Prostate gland (tissue), 2 donors: ENCODE measurements around the gene TRIM28. TPM values are rescaled to one million over a fixed set of nuclear protein-coding genes. Genes with fewer than 3 reads are reported as not detected.

Experiments
- DNase-seq: peaks from one replicate; pipeline ENCODE4 v3.0.0-alpha.2; 2019; ENCODE audit warnings: low spot score
- H3K27ac ChIP-seq, 2 donors: fragments of 200-600 bp; sonication (generic); 2 replicates each; pipeline ENCODE4 v1.5.1; 2017 to 2019
- H3K27me3 ChIP-seq: fragments of 200-600 bp; sonication (generic); replicated peaks from 2 replicates; pipeline ENCODE4 v1.5.1; 2019; ENCODE audit not compliant: insufficient read depth
- H3K36me3 ChIP-seq, 2 donors: fragments of 200-600 bp; sonication (generic); 1 replicate in 1 of 2; 2 replicates in 1 of 2; pipeline versions ENCODE4 v1.5.1 to v1.8.1; 2017 to 2019
- H3K4me1 ChIP-seq: fragments of 200-600 bp; sonication (generic); replicated peaks from 2 replicates; pipeline ENCODE4 v1.5.1; 2019
- H3K4me3 ChIP-seq, 2 donors: fragments of 200-600 bp; sonication (generic); 2 replicates each; pipeline ENCODE4 v1.5.1; 2017 to 2019
- H3K9me3 ChIP-seq: fragments of 200-600 bp; sonication (generic); 2 replicates; pipeline ENCODE4 v1.5.1; 2017
- POLR2A ChIP-seq: fragments of 450-650 bp; IDR thresholded peaks from one replicate; pipeline ENCODE4 v1.6.1; 2016; ENCODE audit warnings: antibody characterized with exemption, mild to moderate bottlenecking
- POLR2AphosphoS5 ChIP-seq: sonication (generic); formaldehyde crosslinking; IDR thresholded peaks from one replicate; pipeline ENCODE4 v1.6.1; 2017; ENCODE audit warnings: antibody characterized with exemption
- WGBS: methylation state at CpG from one replicate; pipeline ENCODE4 v1.1.5; 2018; 5-methylcytosine and 5-hydroxymethylcytosine counted together
- intact Hi-C: fragments of 100-400 bp; cut with DNase I; formaldehyde crosslinking; loops from one replicate; pipeline ENCODE4 v1.14.2; 2022
- total RNA-seq, 2 donors: library from RNA; depleted of rRNA; stranded (reverse); fragments of >200 nt; gene quantifications; one replicate each; pipeline ENCODE4 v1.1.0, GENCODE V29; 2016
- TF ChIP-seq, protein P1 (sequence below), 4 experiments: fragments of 200-600 bp in 2 of 4; fragments of 450-650 bp in 2 of 4; sonication (generic) in 2 of 4; IDR thresholded peaks; 1 replicate in 3 of 4; 2 replicates in 1 of 4; pipeline ENCODE4 v1.5.1; 2016 to 2019; ENCODE audit warnings: antibody characterized with exemption in 4 of 4, mild to moderate bottlenecking in 2 of 4, moderate library complexity in 2 of 4

Gene TRIM28
- total RNA-seq, 2 donors from 2014 or later = 237 to 374 TPM

DNA sequence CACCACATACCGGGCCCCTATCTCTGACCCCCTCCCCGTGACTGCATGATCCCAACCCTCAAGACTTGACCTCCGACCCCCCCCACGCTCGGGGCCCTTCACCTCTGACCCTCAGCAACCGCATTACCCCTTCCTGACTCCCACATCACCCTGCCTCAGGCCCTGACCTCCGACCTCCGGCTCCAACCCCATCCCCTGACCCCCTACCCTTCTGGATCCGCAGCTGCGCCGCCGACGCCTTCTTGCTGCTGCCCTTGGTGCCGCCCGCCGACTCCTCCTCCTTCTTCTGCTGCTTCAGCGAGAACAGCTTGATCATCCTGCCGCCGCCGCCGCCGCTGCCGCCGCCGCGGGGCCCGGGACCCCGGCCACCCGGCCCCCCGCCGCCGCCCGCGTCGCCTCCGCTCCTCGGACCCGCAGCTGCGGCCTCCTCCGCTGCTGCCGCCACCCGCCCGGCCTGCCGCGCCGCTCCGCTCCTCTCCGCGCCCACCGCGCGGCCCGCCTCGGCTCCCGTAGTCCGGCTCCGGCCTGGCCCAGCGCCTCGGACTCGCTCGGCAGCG is 14.3 kb downstream of the TRIM28 start, which contains the start of gene UBE2M:
UBE2M (minus strand) TSS at position 546 of the 557 bp plus-strand sequence; CDS start at position 316, 230 bp downstream.
- WGBS = 2% methylated on average over 58 of the region's 62 CpGs
- H3K27me3 ChIP-seq = no peaks in the 10 kb centered on the region
- intact Hi-C loops = loop anchor here (2.0 kb wide), 1 partner anchor 15 kb away; the partner anchor contains the start of gene MZF1
- H3K4me1 ChIP-seq = peaks cover 23% of the 10 kb centered on the region
- no peak for TF ChIP-seq POLR2A
- no peak for TF ChIP-seq POLR2AphosphoS5
- TF ChIP-seq, protein P1, sequence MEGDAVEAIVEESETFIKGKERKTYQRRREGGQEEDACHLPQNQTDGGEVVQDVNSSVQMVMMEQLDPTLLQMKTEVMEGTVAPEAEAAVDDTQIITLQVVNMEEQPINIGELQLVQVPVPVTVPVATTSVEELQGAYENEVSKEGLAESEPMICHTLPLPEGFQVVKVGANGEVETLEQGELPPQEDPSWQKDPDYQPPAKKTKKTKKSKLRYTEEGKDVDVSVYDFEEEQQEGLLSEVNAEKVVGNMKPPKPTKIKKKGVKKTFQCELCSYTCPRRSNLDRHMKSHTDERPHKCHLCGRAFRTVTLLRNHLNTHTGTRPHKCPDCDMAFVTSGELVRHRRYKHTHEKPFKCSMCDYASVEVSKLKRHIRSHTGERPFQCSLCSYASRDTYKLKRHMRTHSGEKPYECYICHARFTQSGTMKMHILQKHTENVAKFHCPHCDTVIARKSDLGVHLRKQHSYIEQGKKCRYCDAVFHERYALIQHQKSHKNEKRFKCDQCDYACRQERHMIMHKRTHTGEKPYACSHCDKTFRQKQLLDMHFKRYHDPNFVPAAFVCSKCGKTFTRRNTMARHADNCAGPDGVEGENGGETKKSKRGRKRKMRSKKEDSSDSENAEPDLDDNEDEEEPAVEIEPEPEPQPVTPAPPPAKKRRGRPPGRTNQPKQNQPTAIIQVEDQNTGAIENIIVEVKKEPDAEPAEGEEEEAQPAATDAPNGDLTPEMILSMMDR (IDR thresholded peaks at IDR 0.05) = no peak
- H3K36me3 ChIP-seq = no peaks in the 10 kb centered on the region
- H3K9me3 ChIP-seq = no peaks in the 10 kb centered on the region
- DNase-seq = peak; percentile 35
- H3K4me3 ChIP-seq = peak within 1 kb of the TSS; percentile 76 to 81
- H3K27ac ChIP-seq = peak within 1 kb of the TSS; percentile 100

DNA sequence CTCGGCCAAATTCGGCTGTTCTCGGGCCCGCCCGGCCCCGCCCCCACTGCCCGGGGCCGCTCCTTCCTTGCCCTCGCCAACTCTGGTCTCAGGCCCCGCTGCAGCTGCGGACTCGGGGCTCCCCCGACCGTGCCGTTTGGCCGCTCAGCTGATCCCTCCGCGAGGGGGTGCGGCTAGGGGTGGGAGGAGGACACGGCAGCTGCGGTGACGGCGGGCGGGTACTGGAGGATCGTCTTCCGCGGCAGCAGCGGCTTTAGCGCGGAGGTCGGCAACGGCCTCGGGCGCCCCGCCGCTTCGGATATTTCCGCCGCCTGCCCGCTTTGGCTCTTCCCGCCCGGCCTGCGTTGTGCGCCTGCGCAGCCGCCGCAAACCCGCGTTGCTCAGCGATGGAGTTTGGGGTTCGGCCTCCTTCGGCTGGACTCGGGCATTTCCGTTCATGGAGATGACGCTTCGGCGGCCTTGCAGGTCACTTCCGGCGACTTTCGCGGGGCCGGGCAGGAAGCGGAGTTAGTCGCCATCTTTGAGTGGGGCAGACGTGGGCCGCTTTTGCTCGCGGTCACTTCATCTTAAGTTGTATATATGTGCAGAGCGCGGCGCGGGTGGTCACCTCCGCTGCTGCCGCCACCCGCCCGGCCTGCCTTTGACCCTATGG is 14.9 kb downstream of the TRIM28 start:
- H3K4me1 ChIP-seq = peaks cover 23% of the 10 kb centered on the region
- 0% methylated on average over 72 of the region's 76 CpGs for WGBS
- intact Hi-C loops = loop anchor here (2.0 kb wide), 1 partner anchor 14 kb away; the partner anchor contains the start of gene MZF1
- H3K27me3 ChIP-seq = no peaks in the 10 kb centered on the region
- peak; percentile 98 for DNase-seq
- TF ChIP-seq, protein P1 (IDR thresholded peaks at IDR 0.05) = no peak
- peak; percentile 27 for TF ChIP-seq POLR2A
- TF ChIP-seq POLR2AphosphoS5 = peak; percentile 88
- H3K36me3 ChIP-seq = no peaks in the 10 kb centered on the region
- H3K4me3 ChIP-seq = peak overlapping the region; percentile 76 to 81
- H3K9me3 ChIP-seq = no peaks in the 10 kb centered on the region
- peak overlapping the region; percentile 100 for H3K27ac ChIP-seq

DNA sequence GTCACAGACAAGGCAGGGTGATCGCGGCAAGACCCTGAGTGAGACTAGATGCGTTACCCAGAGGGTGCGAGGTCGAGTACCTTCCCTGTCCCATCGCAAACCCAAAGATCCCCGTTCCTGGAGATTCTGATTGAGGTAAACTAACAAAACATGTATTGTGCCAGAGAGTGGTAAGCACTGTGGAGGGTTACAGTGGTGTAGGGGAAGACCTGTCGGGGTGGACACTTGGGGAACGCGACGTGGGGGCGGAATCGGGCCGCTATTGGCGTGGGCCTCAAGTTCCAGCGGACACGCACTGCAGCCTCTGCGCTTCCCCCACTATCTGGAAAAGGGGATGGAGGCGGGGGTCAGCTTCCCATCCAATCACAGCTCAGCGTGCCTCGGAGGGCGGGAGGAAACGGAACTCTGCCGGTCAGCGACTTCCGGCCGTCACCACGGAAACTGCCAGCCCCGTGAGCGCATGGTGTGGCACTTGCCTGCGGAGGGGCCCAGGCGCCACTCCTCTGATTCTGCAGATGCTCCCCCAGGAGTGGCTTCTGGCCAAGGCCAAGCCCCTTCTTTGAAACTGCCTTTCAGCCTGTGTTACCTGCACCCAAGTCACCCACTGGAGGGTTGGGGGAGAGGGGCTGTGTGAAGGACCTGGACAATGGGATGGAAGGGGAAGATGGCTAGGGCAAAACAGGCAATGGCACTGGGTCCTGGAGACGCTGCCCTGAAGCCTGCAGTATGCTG is 15.6 kb downstream of the TRIM28 start:
- H3K9me3 ChIP-seq = no peaks in the 10 kb centered on the region
- no peaks in the 10 kb centered on the region for H3K36me3 ChIP-seq
- peaks cover 20% of the 10 kb centered on the region for H3K4me1 ChIP-seq
- peak overlapping the region; percentile 100 for H3K27ac ChIP-seq
- peak; percentile 87 for DNase-seq
- peak overlapping the region; percentile 76 to 81 for H3K4me3 ChIP-seq
- TF ChIP-seq POLR2A = no peak
- TF ChIP-seq POLR2AphosphoS5 = peak; percentile 76
- TF ChIP-seq, protein P1 (IDR thresholded peaks at IDR 0.05) = no peak
- intact Hi-C loops = loop anchor here (2.0 kb wide), 1 partner anchor 13 kb away; the partner anchor contains the start of gene MZF1
- 2% methylated on average over 31 of the region's 33 CpGs for WGBS
- H3K27me3 ChIP-seq = no peaks in the 10 kb centered on the region

DNA sequence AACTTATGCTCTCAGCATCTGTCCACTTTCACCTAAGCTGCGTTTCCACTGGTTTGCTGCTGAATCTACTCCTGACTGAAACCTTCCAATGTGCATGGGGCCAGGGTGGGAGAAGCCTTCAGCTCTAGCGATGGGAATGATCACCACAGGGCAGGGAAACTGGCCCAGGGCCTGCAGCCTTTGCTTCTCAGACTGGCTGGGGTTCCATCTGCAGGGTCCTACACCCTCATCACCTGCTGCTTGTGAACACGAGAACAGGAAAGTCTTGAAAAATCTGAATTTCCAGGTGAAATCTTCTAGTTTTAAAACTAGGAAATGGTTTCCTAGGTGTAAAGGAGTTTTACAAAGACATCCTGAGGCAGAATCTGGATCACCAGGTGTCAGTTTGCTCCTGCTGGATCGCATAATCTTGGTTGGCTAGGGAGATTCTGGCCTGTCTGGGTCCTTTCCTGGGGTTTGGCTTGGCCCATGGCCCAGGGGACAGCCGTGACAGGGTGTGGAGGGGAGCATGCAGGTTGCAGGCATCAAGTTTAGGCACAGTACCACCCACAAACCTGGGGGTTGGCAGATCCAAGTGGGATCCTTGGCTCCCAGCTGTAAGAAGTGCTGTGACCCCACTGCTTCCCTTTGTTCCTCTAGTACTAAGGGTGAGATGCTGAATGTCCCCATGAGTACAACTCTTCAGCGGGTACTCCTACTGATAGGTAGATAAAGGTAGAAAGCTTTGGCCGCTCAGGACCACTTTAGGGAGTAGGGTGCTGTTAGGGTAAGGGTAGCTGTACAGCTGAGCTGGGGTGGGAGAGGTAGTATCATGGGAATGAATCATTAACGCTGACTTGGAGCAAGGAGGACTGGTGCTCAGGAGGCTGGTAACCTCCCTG is 16.4 kb downstream of the TRIM28 start:
- Histone ChIP-seq H3K4me3 (peak overlapping the region in 1 of 2 donors; percentile 81), H3K9me3 (no peaks in the 10 kb centered on the region), H3K36me3 (no peaks in the 10 kb centered on the region), H3K4me1 (peaks cover 20% of the 10 kb centered on the region), H3K27ac (peak overlapping the region; percentile 100), H3K27me3 (no peaks in the 10 kb centered on the region)
- intact Hi-C loops = no loop called here
- TF ChIP-seq POLR2AphosphoS5 = no peak
- TF ChIP-seq, protein P1 (IDR thresholded peaks at IDR 0.05) = no peak
- TF ChIP-seq POLR2A = no peak
- WGBS = 73% methylated on average over 8 of the region's 8 CpGs
- DNase-seq = no peak
